Lower lobe of right lung (tissue), 2 donors: ENCODE measurements around the gene EFCAB6. TPM values are rescaled to one million over a fixed set of nuclear protein-coding genes. Genes with fewer than 3 reads are reported as not detected.

Experiments used
- ATAC-seq, 2 donors: fragments of 200-7000 bp; cut with Tn5 transposase; one replicate each; pipeline ENCODE4 v1.9.1; 2020 to 2022; ENCODE audit warnings: mild to moderate bottlenecking in 2 of 2, moderate library complexity in 2 of 2
- DNase-seq: peaks from one replicate; pipeline ENCODE4 v3.0.0-alpha.2; 2020
- H3K27ac ChIP-seq: fragments of 200-600 bp; one replicate; pipeline ENCODE4 v1.8.0; 2022
- H3K27me3 ChIP-seq: fragments of 200-600 bp; one replicate; pipeline ENCODE4 v1.8.0; 2022; ENCODE audit warnings: low read depth
- H3K36me3 ChIP-seq: fragments of 200-600 bp; one replicate; pipeline ENCODE4 v1.8.0; 2022; ENCODE audit warnings: mild to moderate bottlenecking
- H3K4me1 ChIP-seq: fragments of 200-600 bp; one replicate; pipeline ENCODE4 v1.8.0; 2022
- H3K4me3 ChIP-seq: fragments of 200-600 bp; one replicate; pipeline ENCODE4 v1.8.0; 2022; ENCODE audit warnings: mild to moderate bottlenecking
- H3K9me3 ChIP-seq: fragments of 200-600 bp; one replicate; pipeline ENCODE4 v1.8.0; 2022
- intact Hi-C: fragments of 100-400 bp; cut with DNase I; formaldehyde crosslinking; loops from one replicate; pipeline ENCODE4 v1.11.0; 2022
- total RNA-seq: library from RNA; stranded (reverse); fragmentation: NEBNext Ultra II Directional; extraction: Animal tissue kit (Norgen Biotek cat#: 25700); gene quantifications from one replicate; pipeline ENCODE4 v1.2.1, GENCODE V29; 2021
- TF ChIP-seq, protein P1 (sequence below): fragments of 200-600 bp; IDR thresholded peaks from one replicate; pipeline ENCODE4 v1.8.0; 2022; ENCODE audit warnings: antibody characterized with exemption, mild to moderate bottlenecking
- donor health status: DM: no; HTN: yes; CAD: no; lungs with severe emphysema.

The EFCAB6 gene
- total RNA-seq, 1 donor from 2014 or later, result 5.8 TPM

DNA sequence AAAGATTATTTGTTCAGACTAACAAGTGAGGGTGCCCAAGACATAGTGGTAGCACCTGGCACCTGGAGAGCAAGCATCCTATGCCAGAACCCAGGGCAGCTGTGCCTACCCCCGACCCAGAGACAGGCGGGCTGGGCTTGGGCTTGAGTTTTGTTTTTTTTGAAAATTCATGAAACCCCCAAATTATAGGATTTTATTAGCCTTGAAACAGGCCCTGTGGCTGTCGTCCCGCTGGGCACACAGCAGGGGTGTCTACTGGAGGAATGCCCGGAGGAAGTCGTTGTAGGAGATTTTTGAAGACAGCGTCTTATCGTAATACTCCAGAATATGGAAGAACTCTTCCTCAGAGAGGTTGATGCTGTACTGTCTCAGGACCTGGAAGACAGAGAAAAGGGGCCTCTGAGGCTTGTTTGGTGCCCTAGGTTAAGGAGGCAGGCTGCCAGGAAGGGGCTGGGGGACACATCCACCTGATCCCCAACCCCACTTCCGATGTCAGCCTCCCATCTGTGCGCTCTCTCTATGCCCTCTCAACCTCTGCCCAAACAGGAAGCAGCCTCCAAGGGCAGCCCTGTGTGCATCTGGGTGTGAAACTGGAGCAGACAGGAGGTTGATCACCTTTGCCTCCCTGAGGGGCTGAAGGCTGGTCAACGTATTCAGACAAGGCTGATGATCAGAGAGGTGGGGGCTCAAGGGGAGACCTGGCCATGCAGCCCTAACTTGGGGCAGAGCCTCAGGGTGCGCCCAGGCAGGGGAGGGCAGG is 283.3 kb downstream of the EFCAB6 start:
- H3K4me3 ChIP-seq, result no peak overlapping the region
- H3K27me3 ChIP-seq, result no peaks in the 10 kb centered on the region
- H3K36me3 ChIP-seq, result no peaks in the 10 kb centered on the region
- DNase-seq (no peak), ATAC-seq (no peak)
- intact Hi-C loops, result no loop called here
- no peaks in the 10 kb centered on the region for H3K9me3 ChIP-seq
- H3K4me1 ChIP-seq, result no peaks in the 10 kb centered on the region
- H3K27ac ChIP-seq, result no peak overlapping the region
- TF ChIP-seq, protein P1, sequence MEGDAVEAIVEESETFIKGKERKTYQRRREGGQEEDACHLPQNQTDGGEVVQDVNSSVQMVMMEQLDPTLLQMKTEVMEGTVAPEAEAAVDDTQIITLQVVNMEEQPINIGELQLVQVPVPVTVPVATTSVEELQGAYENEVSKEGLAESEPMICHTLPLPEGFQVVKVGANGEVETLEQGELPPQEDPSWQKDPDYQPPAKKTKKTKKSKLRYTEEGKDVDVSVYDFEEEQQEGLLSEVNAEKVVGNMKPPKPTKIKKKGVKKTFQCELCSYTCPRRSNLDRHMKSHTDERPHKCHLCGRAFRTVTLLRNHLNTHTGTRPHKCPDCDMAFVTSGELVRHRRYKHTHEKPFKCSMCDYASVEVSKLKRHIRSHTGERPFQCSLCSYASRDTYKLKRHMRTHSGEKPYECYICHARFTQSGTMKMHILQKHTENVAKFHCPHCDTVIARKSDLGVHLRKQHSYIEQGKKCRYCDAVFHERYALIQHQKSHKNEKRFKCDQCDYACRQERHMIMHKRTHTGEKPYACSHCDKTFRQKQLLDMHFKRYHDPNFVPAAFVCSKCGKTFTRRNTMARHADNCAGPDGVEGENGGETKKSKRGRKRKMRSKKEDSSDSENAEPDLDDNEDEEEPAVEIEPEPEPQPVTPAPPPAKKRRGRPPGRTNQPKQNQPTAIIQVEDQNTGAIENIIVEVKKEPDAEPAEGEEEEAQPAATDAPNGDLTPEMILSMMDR, result no peak

DNA sequence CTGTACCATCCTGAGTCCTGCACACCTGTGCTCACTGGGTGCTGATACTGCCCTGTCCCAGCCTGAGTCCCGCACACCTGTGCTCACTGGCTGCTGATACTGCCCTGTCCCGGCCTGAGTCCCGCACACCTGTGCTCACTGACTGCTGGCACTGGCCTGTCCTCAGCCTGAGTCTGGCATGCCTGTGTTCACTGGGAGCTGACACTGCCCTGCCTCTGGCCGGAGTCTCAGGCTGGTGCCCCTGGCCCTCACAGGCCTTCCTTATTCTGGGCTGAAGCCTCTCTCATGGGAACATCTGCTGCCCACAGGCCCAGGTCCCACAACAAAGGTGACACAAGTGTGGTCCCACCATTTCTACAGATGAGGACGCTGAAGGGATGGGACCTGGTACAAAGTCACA is 285.2 kb downstream of the EFCAB6 start:
- no peak for DNase-seq
- Histone ChIP-seq H3K4me1 (no peaks in the 10 kb centered on the region), H3K27ac (no peak overlapping the region), H3K4me3 (no peak overlapping the region), H3K9me3 (no peaks in the 10 kb centered on the region), H3K36me3 (no peaks in the 10 kb centered on the region), H3K27me3 (peaks cover 4% of the 10 kb centered on the region)
- ATAC-seq, result peak in 1 of 2 donors; percentile 12
- intact Hi-C loops, result no loop called here
- TF ChIP-seq, protein P1, result no peak

DNA sequence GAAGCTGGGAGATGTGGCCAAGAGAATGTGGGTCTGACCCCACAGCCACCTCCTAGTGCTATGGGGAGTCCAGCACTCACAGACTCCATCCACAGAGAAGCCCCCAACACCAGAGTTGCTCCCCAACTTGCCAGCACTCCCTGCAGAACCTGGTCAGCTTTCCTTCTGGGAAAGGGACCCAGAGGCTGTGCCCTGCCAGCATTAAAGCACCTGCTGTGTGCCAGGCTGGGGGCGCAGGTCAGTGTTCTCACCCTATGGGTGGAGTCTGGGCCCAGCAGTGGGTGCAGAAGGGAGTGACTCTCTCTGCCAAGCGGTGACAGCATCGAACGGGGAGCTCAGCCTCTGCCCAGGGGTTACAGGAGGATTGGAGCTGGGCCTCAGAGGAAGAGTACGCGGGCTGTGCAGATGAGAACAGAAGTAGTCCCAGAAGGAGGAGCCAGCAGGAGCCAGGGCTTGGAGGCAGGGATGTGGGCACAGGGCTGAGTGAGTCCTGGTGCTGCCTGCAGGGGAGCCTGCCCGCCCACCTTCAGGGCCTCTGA is 285.9 kb downstream of the EFCAB6 start:
- H3K36me3 ChIP-seq, result no peaks in the 10 kb centered on the region
- TF ChIP-seq, protein P1, result no peak
- ATAC-seq (no peak), DNase-seq (no peak)
- H3K4me3 ChIP-seq, result no peak overlapping the region
- intact Hi-C loops, result no loop called here
- H3K4me1 ChIP-seq, result no peaks in the 10 kb centered on the region
- H3K27me3 ChIP-seq, result peaks cover 7% of the 10 kb centered on the region
- no peaks in the 10 kb centered on the region for H3K9me3 ChIP-seq
- no peak overlapping the region for H3K27ac ChIP-seq

DNA sequence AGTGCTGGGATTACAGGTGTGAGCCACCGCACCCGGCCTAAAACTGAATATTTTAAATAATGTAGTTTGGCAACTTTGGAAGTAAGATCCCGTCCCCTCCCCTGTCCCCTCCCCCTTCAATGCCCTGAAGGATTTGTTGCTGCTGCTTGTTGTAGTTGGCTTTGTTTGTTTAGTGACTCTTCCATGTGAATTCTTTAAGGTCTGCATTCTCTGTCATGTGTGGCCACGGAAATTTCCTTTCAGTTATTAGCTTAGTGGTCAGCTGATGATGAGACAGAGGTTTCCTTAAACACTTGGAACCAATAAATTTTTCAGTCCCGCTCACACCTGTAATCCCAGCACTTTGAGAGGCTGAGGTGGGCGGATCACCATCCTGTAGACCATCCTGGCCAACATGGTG is 290.4 kb downstream of the EFCAB6 start:
- H3K27ac ChIP-seq, result no peak overlapping the region
- no peaks in the 10 kb centered on the region for H3K36me3 ChIP-seq
- no peaks in the 10 kb centered on the region for H3K9me3 ChIP-seq
- intact Hi-C loops, result no loop called here
- H3K4me3 ChIP-seq, result no peak overlapping the region
- DNase-seq, result peak; percentile 8
- TF ChIP-seq, protein P1, result no peak
- H3K4me1 ChIP-seq, result no peaks in the 10 kb centered on the region
- ATAC-seq, result no peak
- peaks cover 11% of the 10 kb centered on the region for H3K27me3 ChIP-seq

DNA sequence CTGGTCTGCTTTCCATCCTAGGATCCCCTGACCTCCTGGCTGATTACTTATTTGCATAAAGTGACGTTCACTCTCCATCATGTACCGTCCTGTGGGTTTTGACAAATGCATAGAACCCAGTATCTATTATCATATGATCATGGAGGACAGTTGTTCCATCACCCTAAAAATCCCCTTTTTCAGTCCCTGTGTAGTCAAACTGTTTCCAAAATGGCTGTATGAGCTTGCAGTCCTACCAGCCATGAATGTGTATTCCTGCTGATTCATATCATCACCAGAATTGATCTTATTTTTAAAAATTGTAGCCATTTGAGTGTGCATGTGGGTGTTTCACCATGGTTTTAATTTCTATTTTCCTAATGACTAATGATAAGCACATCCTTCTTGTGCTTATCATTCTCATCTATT is 291.5 kb downstream of the EFCAB6 start:
- intact Hi-C loops, result no loop called here
- TF ChIP-seq, protein P1, result no peak
- Histone ChIP-seq H3K4me3 (no peak overlapping the region), H3K4me1 (no peaks in the 10 kb centered on the region), H3K36me3 (no peaks in the 10 kb centered on the region), H3K27ac (no peak overlapping the region), H3K9me3 (no peaks in the 10 kb centered on the region), H3K27me3 (peaks cover 19% of the 10 kb centered on the region)
- no peak for DNase-seq
- ATAC-seq, result no peak
